GM12878 (cell line): ENCODE data around the gene DLGAP3. TPM values are rescaled to one million over a fixed set of nuclear protein-coding genes. Genes with fewer than 3 reads are reported as not detected.

Source experiments
- ATAC-seq: fragments of 200-7000 bp; cut with Tn5 transposase; 3 replicates; pipeline ENCODE4 v1.9.1; 2020; ENCODE audit warnings: mild to moderate bottlenecking, moderate library complexity
- BruUV-seq: library from RNA; stranded (reverse); fragments of 400-500 nt; replicated peaks from 2 replicates; lab custom pipeline; 2021; lab: Mats Ljungman, UMichigan
- CTCF ChIA-PET: fragments of 300-600 bp; sonication (Branson Sonifier 250); formaldehyde crosslinking; extraction: SDS; loops from one replicate; lab custom pipeline; 2021; ENCODE audit warnings: inconsistent platforms; lab: Yijun Ruan, JAX
- POLR2A ChIA-PET: fragments of 350-600 bp; formaldehyde crosslinking; extraction: SDS; loops from one replicate; lab custom pipeline; 2021; ENCODE audit warnings: inconsistent platforms; lab: Charles Lee
- RAD21 ChIA-PET: fragments of 300-600 bp; sonication (Branson Sonifier 250); formaldehyde crosslinking; loops from one replicate; lab custom pipeline; 2023; ENCODE audit warnings: antibody characterized with exemption; ENCODE audit not compliant: unreplicated experiment; lab: Charles Lee
- SMC1A ChIA-PET: fragments of 300-600 bp; sonication (Branson Sonifier 250); formaldehyde crosslinking; loops from one replicate; lab custom pipeline; 2023; ENCODE audit not compliant: unreplicated experiment, uncharacterized antibody; lab: Charles Lee
- DNase-seq: peaks from one replicate; pipeline ENCODE4 v3.0.0-alpha.2; 2011; ENCODE audit warnings: low read depth, low spot score
- FAIRE-seq: peaks from 3 replicates; lab custom pipeline; 2011; peaks lifted over from hg19 to GRCh38; lab: Jason Lieb, UNC
- H2AFZ ChIP-seq: 2 replicates; pipeline ENCODE4 v1.6.0; 2011; ENCODE audit warnings: low read depth, low read length, control low read depth; ENCODE audit not compliant: control insufficient read depth
- H3K27ac ChIP-seq: 2 replicates; pipeline ENCODE4 v1.5.1; 2011; ENCODE audit warnings: control low read depth; ENCODE audit not compliant: control insufficient read depth, insufficient read depth
- H3K27me3 ChIP-seq, 2 experiments: replicated peaks in 1 of 2; 2 replicates each; pipeline versions ENCODE4 v1.6.0 to v1.6.1; 2011; ENCODE audit warnings: low read length in 1 of 2; ENCODE audit not compliant: control insufficient read depth in 2 of 2, insufficient read depth in 2 of 2
- H3K36me3 ChIP-seq, 2 experiments: 2 replicates each; pipeline ENCODE4 v1.5.1; 2011; ENCODE audit warnings: low read length in 1 of 2; ENCODE audit not compliant: control insufficient read depth in 2 of 2, insufficient read depth in 2 of 2
- H3K4me1 ChIP-seq: 2 replicates; pipeline ENCODE4 v1.6.1; 2011; ENCODE audit warnings: mild to moderate bottlenecking, low read length, moderate library complexity, mixed read lengths; ENCODE audit not compliant: control insufficient read depth, insufficient read depth
- H3K4me2 ChIP-seq: 2 replicates; pipeline ENCODE4 v1.6.0; 2011; ENCODE audit warnings: control low read depth; ENCODE audit not compliant: control insufficient read depth, insufficient read depth
- H3K4me3 ChIP-seq: fragments of 200-600 bp; sonication (generic); 2 replicates; pipeline ENCODE4 v1.5.1; 2016
- H3K79me2 ChIP-seq: 2 replicates; pipeline ENCODE4 v1.6.0; 2011; ENCODE audit warnings: low read length; ENCODE audit not compliant: control insufficient read depth, insufficient read depth
- H3K9ac ChIP-seq: 2 replicates; pipeline ENCODE4 v1.8.0; 2011; ENCODE audit warnings: low read length, control low read depth, mixed read lengths; ENCODE audit not compliant: control insufficient read depth, insufficient read depth
- H3K9me3 ChIP-seq: replicated peaks from 3 replicates; pipeline ENCODE4 v1.5.1; 2011; ENCODE audit warnings: mild to moderate bottlenecking, low read length; ENCODE audit not compliant: control insufficient read depth, insufficient read depth
- H4K20me1 ChIP-seq: 2 replicates; pipeline ENCODE4 v1.6.0; 2011; ENCODE audit not compliant: control insufficient read depth, insufficient read depth
- BMI1 ChIP-seq: fragments of 450-650 bp; IDR thresholded peaks from 2 replicates; pipeline ENCODE4 v1.6.1; 2016; ENCODE audit warnings: mild to moderate bottlenecking, moderate library complexity, borderline replicate concordance
- EED ChIP-seq: sonication (generic); IDR thresholded peaks from 2 replicates; pipeline ENCODE4 v1.6.1; 2016; ENCODE audit warnings: antibody characterized with exemption, low read depth
- EP300 ChIP-seq, 2 experiments: fragments of 150-350 bp in 1 of 2; IDR thresholded peaks; 2 replicates each; pipeline ENCODE4 v1.6.1; 2011 to 2012; ENCODE audit warnings: low read depth in 2 of 2, low read length in 2 of 2, borderline replicate concordance in 1 of 2, improper control_type of control experiment in 1 of 2, inconsistent platforms in 1 of 2; ENCODE audit not compliant: control insufficient read depth in 1 of 2
- GABPA ChIP-seq: IDR thresholded peaks from 2 replicates; pipeline ENCODE4 v1.6.1; 2014; ENCODE audit warnings: antibody characterized with exemption, low read depth, mild to moderate bottlenecking, inconsistent platforms
- HDAC2 ChIP-seq: fragments of 200-600 bp; sonication (generic); IDR thresholded peaks from 2 replicates; pipeline ENCODE4 v1.6.1; 2017
- IKZF1 ChIP-seq: fragments of 450-650 bp; conservative IDR thresholded peaks from 2 replicates; pipeline ENCODE4 v1.6.1; 2017; ENCODE audit warnings: antibody characterized with exemption, mild to moderate bottlenecking
- JUND ChIP-seq: IDR thresholded peaks from 2 replicates; pipeline ENCODE4 v1.6.1; 2012; ENCODE audit warnings: low read depth, mild to moderate bottlenecking, low read length, improper control_type of control experiment, moderate library complexity
- NFIC ChIP-seq: IDR thresholded peaks from 2 replicates; pipeline ENCODE4 v1.6.1; 2012; ENCODE audit warnings: low read depth, mild to moderate bottlenecking, inconsistent platforms, low read length, moderate library complexity
- SMAD1 ChIP-seq: fragments of 450-650 bp; IDR thresholded peaks from 2 replicates; pipeline ENCODE4 v1.6.1; 2018; ENCODE audit warnings: mild to moderate bottlenecking, low read depth; ENCODE audit not compliant: partially characterized antibody
- SREBF2 ChIP-seq: IDR thresholded peaks from 2 replicates; pipeline ENCODE4 v1.6.1; 2012; ENCODE audit warnings: mild to moderate bottlenecking, low read length
- WGBS: methylation state at CpG from one replicate; pipeline ENCODE4 v1.1.6; 2016; ENCODE audit warnings: low lambda C conversion rate; ENCODE audit not compliant: insufficient replicate concordance, insufficient coverage; ENCODE audit errors: missing lambda C conversion rate; 5-methylcytosine and 5-hydroxymethylcytosine counted together
- in situ Hi-C: fragments of 300-500 bp; cut with MboI; formaldehyde crosslinking; loops from 9 replicates; pipeline ENCODE4 v1.14.3; 2018; ENCODE audit warnings: mixed read lengths
- intact Hi-C: fragments of 100-400 bp; cut with micrococcal nuclease; formaldehyde crosslinking; loops from one replicate; pipeline ENCODE4 v1.14.2; 2022; ENCODE audit not compliant: unreplicated experiment
- polyA plus RNA-seq, 11 experiments: library from polyadenylated mRNA; depleted of rRNA in 4 of 11; unstranded in 6 of 11; stranded (reverse) in 5 of 11; fragments of >200 nt; fragmentation: Nextera tagmentation in 4 of 11; fragmentation: Illumina TruSeq in 1 of 11; extraction: Ambion mirVana in 4 of 11; extraction: Trizol in 1 of 11; gene quantifications; 1 replicate in 1 of 11; 2 replicates in 10 of 11; pipeline versions ENCODE4 v1.2.1 to v1.2.3, GENCODE V29; 2011 to 2016; ENCODE audit warnings: inconsistent platforms in 2 of 11, missing spikeins in 2 of 11, low read depth in 1 of 11
- total RNA-seq, 4 experiments: library from RNA; depleted of rRNA in 3 of 4; stranded (reverse); fragments of >200 nt in 3 of 4; fragmentation: Illumina TruSeq in 1 of 4; extraction: Trizol in 1 of 4; gene quantifications; 2 replicates each; pipeline versions ENCODE4 v1.2.1 to v1.2.3, GENCODE V29; 2013 to 2021
- TF ChIP-seq, protein P1 (sequence below): fragments of 450-650 bp; IDR thresholded peaks from 2 replicates; pipeline ENCODE4 v1.6.1; 2018; ENCODE audit warnings: borderline replicate concordance, mild to moderate bottlenecking; ENCODE audit not compliant: partially characterized antibody
- TF ChIP-seq, protein P2 (sequence below): fragments of 150-350 bp; IDR thresholded peaks from 2 replicates; pipeline ENCODE4 v1.6.1; 2016; ENCODE audit warnings: low read depth, low read length

The DLGAP3 gene
- total and polyA plus RNA-seq, 10 of the 15 experiments (the other 5 are each of a cell fraction or from before 2014, with no cell fraction given), result 0.03 to 0.15 (median 0.08) TPM; not detected in 4

DNA sequence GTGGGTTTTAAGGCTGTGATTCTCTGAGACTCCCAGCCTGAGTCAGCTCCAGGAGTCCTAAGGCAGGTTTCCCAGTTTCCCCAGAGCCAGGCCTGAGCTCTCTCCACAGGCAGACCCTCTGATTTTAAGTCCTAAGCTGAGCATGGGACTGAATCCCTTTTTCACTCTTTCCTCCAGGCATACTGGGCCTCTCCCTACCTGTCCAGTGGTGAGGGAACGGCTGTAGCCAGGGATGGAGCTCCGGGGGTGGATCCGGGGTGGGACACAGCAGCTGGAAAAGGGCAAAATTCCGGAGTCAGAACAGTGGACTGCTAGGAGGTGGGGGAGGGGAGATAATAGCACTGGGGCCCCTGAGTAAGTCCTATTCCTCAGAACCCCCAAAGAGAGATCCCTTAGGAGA, 30.0 kb downstream of the DLGAP3 start:
- ChIA-PET POLR2A (interaction anchor here (0.6 kb wide), 1 partner anchor 871 kb away, joined by 6 read pairs; no protein-coding TSS in a partner anchor), CTCF (no interaction called here), RAD21 (no interaction called here), SMC1A (no interaction called here)
- intact Hi-C loops, result no loop called here
- TF ChIP-seq BMI1 (no peak), JUND (no peak), SREBF2 (no peak), SMAD1 (no peak), EP300 (IDR thresholded peaks at IDR 0.05; ENCODE audit: borderline replicate concordance in 1 of 2, control insufficient read depth in 1 of 2, low read depth in 2 of 2, low read length in 2 of 2) (no peak), NFIC (no peak), HDAC2 (no peak), IKZF1 (no peak), EED (no peak), GABPA (no peak)
- TF ChIP-seq, protein P1, sequence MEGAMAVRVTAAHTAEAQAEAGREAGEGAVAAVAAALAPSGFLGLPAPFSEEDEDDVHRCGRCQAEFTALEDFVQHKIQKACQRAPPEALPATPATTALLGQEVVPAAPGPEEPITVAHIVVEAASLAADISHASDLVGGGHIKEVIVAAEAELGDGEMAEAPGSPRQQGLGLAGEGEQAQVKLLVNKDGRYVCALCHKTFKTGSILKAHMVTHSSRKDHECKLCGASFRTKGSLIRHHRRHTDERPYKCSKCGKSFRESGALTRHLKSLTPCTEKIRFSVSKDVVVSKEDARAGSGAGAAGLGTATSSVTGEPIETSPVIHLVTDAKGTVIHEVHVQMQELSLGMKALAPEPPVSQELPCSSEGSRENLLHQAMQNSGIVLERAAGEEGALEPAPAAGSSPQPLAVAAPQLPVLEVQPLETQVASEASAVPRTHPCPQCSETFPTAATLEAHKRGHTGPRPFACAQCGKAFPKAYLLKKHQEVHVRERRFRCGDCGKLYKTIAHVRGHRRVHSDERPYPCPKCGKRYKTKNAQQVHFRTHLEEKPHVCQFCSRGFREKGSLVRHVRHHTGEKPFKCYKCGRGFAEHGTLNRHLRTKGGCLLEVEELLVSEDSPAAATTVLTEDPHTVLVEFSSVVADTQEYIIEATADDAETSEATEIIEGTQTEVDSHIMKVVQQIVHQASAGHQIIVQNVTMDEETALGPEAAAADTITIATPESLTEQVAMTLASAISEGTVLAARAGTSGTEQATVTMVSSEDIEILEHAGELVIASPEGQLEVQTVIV, result no peak
- TF ChIP-seq, protein P2, sequence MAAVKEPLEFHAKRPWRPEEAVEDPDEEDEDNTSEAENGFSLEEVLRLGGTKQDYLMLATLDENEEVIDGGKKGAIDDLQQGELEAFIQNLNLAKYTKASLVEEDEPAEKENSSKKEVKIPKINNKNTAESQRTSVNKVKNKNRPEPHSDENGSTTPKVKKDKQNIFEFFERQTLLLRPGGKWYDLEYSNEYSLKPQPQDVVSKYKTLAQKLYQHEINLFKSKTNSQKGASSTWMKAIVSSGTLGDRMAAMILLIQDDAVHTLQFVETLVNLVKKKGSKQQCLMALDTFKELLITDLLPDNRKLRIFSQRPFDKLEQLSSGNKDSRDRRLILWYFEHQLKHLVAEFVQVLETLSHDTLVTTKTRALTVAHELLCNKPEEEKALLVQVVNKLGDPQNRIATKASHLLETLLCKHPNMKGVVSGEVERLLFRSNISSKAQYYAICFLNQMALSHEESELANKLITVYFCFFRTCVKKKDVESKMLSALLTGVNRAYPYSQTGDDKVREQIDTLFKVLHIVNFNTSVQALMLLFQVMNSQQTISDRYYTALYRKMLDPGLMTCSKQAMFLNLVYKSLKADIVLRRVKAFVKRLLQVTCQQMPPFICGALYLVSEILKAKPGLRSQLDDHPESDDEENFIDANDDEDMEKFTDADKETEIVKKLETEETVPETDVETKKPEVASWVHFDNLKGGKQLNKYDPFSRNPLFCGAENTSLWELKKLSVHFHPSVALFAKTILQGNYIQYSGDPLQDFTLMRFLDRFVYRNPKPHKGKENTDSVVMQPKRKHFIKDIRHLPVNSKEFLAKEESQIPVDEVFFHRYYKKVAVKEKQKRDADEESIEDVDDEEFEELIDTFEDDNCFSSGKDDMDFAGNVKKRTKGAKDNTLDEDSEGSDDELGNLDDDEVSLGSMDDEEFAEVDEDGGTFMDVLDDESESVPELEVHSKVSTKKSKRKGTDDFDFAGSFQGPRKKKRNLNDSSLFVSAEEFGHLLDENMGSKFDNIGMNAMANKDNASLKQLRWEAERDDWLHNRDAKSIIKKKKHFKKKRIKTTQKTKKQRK, result no peak
- no peak overlapping the region for H3K27ac ChIP-seq
- H3K4me2 ChIP-seq, result no peak overlapping the region
- no peaks in the 10 kb centered on the region for H3K79me2 ChIP-seq
- WGBS, result 56% methylated on average over 4 of the region's 4 CpGs
- no peak overlapping the region for H3K9ac ChIP-seq
- H3K9me3 ChIP-seq, result no peaks in the 10 kb centered on the region
- no peaks in the 10 kb centered on the region for H4K20me1 ChIP-seq
- no peak overlapping the region for H2AFZ ChIP-seq
- no peak for DNase-seq
- H3K4me3 ChIP-seq, result no peak overlapping the region
- H3K27me3 ChIP-seq, result peaks cover 0 to 8% of the 10 kb centered on the region in 2 experiments; a peak in 3 of 4 replicates
- no peak for ATAC-seq
- no peaks in the 10 kb centered on the region for H3K36me3 ChIP-seq
- H3K4me1 ChIP-seq, result no peaks in the 10 kb centered on the region
- in situ Hi-C loops, result no loop called here
- BruUV-seq, result no TSS peak
- no peak for FAIRE-seq
